ENCODE results near the gene TBL2. TPM values are rescaled to one million over a fixed set of nuclear protein-coding genes. Genes with fewer than 3 reads are reported as not detected.
"Not testable (repeated sequence)": the region's sequence is repeated elsewhere in the genome, so short reads cannot be mapped to it uniquely, and the experiment has no call there.

TBL2 gene
- total RNA-seq, 2 donors from 2014 or later = 34.7 to 43.5 TPM

DNA sequence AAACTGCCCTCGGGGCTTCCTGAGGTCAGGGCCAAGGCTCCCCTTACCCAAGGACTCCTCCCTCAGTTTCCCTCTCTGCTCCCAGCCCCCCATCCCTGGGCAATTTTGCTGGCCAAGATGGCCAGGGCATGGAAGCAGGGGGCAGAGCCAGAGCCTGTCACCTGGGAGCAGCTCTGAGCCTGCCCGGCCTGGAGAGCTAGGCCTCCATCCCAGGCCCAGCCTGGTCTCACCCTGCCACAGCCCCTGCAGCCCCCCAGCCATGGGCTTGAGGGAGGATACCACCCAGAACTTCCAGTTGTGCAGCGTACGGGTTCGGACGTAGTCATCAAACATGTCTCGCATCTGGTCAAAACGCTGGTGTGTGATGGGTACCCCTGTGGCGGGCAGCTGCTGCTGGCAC lies 17.0 kb upstream of the TBL2 start:
- Mint-ChIP-seq H3K36me3 (ENCODE audit: low read depth) (no peaks in the 10 kb centered on the region), H3K27ac (no peak overlapping the region), H3K4me1 (no peaks in the 10 kb centered on the region), H3K27me3 (peaks cover 7% of the 10 kb centered on the region), H3K4me3 (no peak overlapping the region), H3K9me3 (no peaks in the 10 kb centered on the region)
- ATAC-seq (replicated peaks) = no peak

GRCh38 chr7:73593207-73594045 lies 15.0 kb upstream of the TBL2 start:
- peaks cover 7% of the 10 kb centered on the region for H3K27me3 Mint-ChIP-seq
- no peak for ATAC-seq (replicated peaks)
- H3K36me3 Mint-ChIP-seq (ENCODE audit: low read depth) = no peaks in the 10 kb centered on the region
- H3K9me3 Mint-ChIP-seq = no peaks in the 10 kb centered on the region
- H3K4me3 Mint-ChIP-seq = no peak overlapping the region
- no peak overlapping the region for H3K27ac Mint-ChIP-seq
- no peaks in the 10 kb centered on the region for H3K4me1 Mint-ChIP-seq

- ATAC-seq (replicated peaks) = no peak
- H3K4me1 Mint-ChIP-seq = no peaks in the 10 kb centered on the region
- H3K27ac Mint-ChIP-seq = no peak overlapping the region
- H3K27me3 Mint-ChIP-seq = no peaks in the 10 kb centered on the region
- no peak overlapping the region for H3K4me3 Mint-ChIP-seq
- H3K9me3 Mint-ChIP-seq = no peaks in the 10 kb centered on the region
- H3K36me3 Mint-ChIP-seq (ENCODE audit: low read depth) = no peaks in the 10 kb centered on the region
Measured at GRCh38 chr7:73586911-73587310, 8.5 kb upstream of the TBL2 start.

GRCh38 chr7:73585196-73585595 lies 6.8 kb upstream of the TBL2 start:
- no peaks in the 10 kb centered on the region for H3K27me3 Mint-ChIP-seq
- ATAC-seq (replicated peaks) = no peak

DNA sequence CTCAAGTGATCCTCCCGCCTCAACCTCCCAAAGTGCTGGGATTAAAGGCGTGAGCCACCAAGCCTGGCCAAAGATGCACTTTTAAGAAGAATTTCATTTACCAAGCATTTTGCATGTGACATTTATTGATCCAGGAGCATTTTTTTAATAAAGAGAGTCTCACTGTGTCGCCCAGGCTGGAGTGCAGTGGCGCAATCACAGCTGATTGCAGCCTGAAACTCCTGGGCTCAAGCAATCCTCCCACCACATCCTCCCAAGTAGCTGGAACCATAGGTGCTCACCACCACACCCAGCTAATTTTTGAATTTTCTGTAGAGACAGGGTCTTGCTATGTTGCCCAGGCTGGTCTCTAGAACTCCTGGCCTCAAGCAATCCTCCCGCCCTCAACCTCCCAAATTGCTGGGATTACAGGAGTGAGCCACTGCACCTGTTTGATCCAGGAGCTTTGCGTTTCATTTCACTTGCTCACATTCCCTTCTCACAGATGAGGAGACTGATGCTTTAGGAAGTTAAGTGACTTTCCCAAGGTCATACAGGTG lies 4.4 kb upstream of the TBL2 start:
- Mint-ChIP-seq H3K9me3 (no peaks in the 10 kb centered on the region), H3K4me1 (peaks cover 7% of the 10 kb centered on the region), H3K27me3 (no peaks in the 10 kb centered on the region), H3K36me3 (ENCODE audit: low read depth) (no peaks in the 10 kb centered on the region), H3K27ac (no peak overlapping the region), H3K4me3 (no peak overlapping the region)
- ATAC-seq (replicated peaks) = no peak

More at GRCh38 chr7:73585196-73585595, 6.8 kb upstream of the TBL2 start:
- no peak overlapping the region for H3K4me3 Mint-ChIP-seq
- no peaks in the 10 kb centered on the region for H3K4me1 Mint-ChIP-seq
- no peaks in the 10 kb centered on the region for H3K9me3 Mint-ChIP-seq
- H3K36me3 Mint-ChIP-seq (ENCODE audit: low read depth) = no peaks in the 10 kb centered on the region
- H3K27ac Mint-ChIP-seq = no peak overlapping the region

DNA sequence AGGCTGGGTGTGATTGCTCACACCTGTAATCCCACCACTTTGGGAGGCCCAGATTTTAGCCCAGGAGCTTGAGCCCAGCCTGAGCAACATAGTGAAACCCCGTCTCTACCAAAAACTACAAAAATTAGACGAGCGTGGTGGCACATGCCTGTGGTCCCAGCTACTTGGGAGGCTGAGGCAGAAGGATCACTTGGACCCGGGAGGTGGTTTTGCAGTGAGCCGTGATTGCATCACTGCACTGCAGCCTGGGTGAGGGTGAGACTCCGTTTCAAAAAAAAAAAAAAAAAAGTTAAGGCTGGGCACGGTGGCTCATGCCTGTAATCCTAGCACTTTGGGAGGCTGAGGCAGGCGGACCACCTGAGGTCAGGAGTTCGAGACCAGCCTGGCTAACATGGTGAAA lies 2.6 kb upstream of the TBL2 start:
- not testable (repeated sequence) for H3K9me3 Mint-ChIP-seq; H3K27me3 Mint-ChIP-seq; H3K4me3 Mint-ChIP-seq; H3K27ac Mint-ChIP-seq; ATAC-seq (replicated peaks)
- Mint-ChIP-seq H3K4me1 (peaks cover 11% of the 10 kb centered on the region), H3K36me3 (ENCODE audit: low read depth) (peaks cover 13% of the 10 kb centered on the region)

DNA sequence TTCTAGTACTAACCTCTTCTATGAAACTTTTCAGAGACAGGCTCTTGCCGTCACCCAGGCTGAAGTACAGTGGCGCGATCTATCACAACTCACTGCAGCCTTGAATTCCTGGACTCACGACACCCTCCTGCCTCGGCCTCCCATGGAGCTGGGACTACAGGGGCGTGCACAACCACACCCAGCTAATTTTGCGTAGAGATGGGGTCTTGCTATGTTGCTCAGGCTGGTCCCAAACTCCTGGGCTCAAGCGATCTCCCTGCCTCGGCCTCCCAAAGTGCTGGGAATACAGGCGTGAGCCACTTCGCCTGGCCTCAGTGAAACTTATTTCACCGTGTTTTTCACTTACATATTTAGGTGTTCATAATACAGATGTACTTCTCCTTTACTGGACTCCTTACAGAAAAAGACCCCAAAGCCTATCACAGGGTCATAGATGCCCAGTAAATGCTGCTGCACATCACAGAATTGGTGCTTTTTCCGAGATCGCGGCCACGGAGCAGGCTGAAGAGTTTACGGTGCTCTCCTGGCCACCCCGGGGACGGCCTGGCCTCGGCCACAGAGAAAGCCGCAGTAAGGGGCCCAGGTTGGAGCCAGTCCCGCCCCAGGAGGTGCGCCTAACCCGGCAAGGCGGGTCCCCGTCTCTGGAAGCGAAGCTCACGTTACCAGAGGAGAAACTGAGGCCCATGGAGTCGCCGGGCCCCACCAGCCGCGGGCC lies 595 bp downstream of the TBL2 start:
- Mint-ChIP-seq H3K4me1 (peaks cover 11% of the 10 kb centered on the region), H3K4me3 (peak overlapping the region; percentile 95), H3K27me3 (no peaks in the 10 kb centered on the region), H3K9me3 (no peaks in the 10 kb centered on the region), H3K27ac (peak overlapping the region; percentile 94), H3K36me3 (ENCODE audit: low read depth) (peaks cover 43% of the 10 kb centered on the region)
- peak; percentile 10 for ATAC-seq (replicated peaks)

DNA sequence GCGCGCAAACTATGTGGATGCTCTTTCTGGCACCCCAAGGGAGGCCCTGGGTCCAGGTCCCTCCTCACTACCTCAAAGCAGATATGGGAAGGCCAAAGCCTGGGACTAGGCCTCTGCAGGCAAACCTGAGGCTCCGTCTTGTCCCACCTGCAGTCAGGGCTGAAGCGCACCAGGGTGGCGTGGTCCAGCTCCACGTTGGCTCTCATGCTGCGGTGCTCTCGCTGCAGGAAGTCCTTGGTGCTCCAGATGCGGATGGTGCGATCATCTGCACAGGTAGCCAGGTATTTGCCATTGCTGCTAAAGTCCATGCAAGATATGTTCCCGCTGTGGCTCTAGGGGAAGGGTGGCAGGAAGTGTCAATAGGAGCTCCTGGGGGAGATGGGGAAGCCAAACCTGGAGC lies 4.6 kb downstream of the TBL2 start:
- H3K27ac Mint-ChIP-seq = no peak overlapping the region
- H3K9me3 Mint-ChIP-seq = no peaks in the 10 kb centered on the region
- ATAC-seq (replicated peaks) = no peak

GRCh38 chr7:73573276-73573675 lies 5.1 kb downstream of the TBL2 start:
- Mint-ChIP-seq H3K27ac (no peak overlapping the region), H3K36me3 (ENCODE audit: low read depth) (peaks cover 86% of the 10 kb centered on the region)

More for the DNA sequence above, 4.6 kb downstream of the TBL2 start:
- Mint-ChIP-seq H3K36me3 (ENCODE audit: low read depth) (peaks cover 83% of the 10 kb centered on the region), H3K27me3 (no peaks in the 10 kb centered on the region), H3K4me3 (no peak overlapping the region), H3K4me1 (peaks cover 6% of the 10 kb centered on the region)

DNA sequence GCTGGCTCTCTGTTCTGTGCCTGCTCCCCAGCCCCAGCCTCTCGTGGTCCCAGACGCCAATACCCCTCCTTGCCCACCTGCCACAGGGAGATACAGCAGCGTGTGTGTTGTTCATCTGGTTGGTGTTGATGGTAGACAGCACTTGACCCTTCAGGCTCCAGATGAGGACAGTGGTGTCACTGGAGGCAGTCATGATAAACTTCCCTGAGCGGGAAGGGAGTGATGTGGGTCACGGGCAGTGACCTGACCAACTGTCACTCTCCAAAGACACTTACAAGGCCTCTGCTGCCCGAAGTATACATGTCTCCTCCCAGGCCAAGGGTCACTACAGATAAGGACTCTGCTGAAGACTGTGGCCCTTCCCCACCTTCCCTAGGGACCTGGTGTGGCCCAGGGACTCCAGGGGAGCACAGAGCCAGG lies 5.6 kb downstream of the TBL2 start:
- H3K9me3 Mint-ChIP-seq = no peaks in the 10 kb centered on the region

More at GRCh38 chr7:73573276-73573675, 5.1 kb downstream of the TBL2 start:
- H3K27me3 Mint-ChIP-seq = no peaks in the 10 kb centered on the region
- no peak for ATAC-seq (replicated peaks)
- peaks cover 5% of the 10 kb centered on the region for H3K4me1 Mint-ChIP-seq
- no peaks in the 10 kb centered on the region for H3K9me3 Mint-ChIP-seq
- H3K4me3 Mint-ChIP-seq = no peak overlapping the region

GRCh38 chr7:73570977-73571376 lies 7.4 kb downstream of the TBL2 start:
- H3K4me3 Mint-ChIP-seq = no peak overlapping the region
- H3K9me3 Mint-ChIP-seq = no peaks in the 10 kb centered on the region
- H3K27me3 Mint-ChIP-seq = no peaks in the 10 kb centered on the region
- peaks cover 16% of the 10 kb centered on the region for H3K4me1 Mint-ChIP-seq
- no peak for ATAC-seq (replicated peaks)
- no peak overlapping the region for H3K27ac Mint-ChIP-seq
- H3K36me3 Mint-ChIP-seq (ENCODE audit: low read depth) = peaks cover 73% of the 10 kb centered on the region

More for the DNA sequence above, 5.6 kb downstream of the TBL2 start:
- Mint-ChIP-seq H3K27ac (no peak overlapping the region), H3K36me3 (ENCODE audit: low read depth) (peaks cover 86% of the 10 kb centered on the region), H3K4me1 (peaks cover 10% of the 10 kb centered on the region), H3K27me3 (no peaks in the 10 kb centered on the region), H3K4me3 (no peak overlapping the region)
- ATAC-seq (replicated peaks) = no peak

GRCh38 chr7:73570521-73570920 lies 7.9 kb downstream of the TBL2 start:
- H3K4me3 Mint-ChIP-seq = no peak overlapping the region
- no peaks in the 10 kb centered on the region for H3K27me3 Mint-ChIP-seq
- H3K9me3 Mint-ChIP-seq = no peaks in the 10 kb centered on the region
- ATAC-seq (replicated peaks) = no peak
- H3K4me1 Mint-ChIP-seq = peaks cover 19% of the 10 kb centered on the region
- no peak overlapping the region for H3K27ac Mint-ChIP-seq
- H3K36me3 Mint-ChIP-seq (ENCODE audit: low read depth) = peaks cover 70% of the 10 kb centered on the region

- Mint-ChIP-seq H3K4me3 (no peak overlapping the region), H3K4me1 (peaks cover 19% of the 10 kb centered on the region), H3K36me3 (ENCODE audit: low read depth) (peaks cover 56% of the 10 kb centered on the region), H3K27ac (no peak overlapping the region), H3K27me3 (no peaks in the 10 kb centered on the region), H3K9me3 (no peaks in the 10 kb centered on the region)
- ATAC-seq (replicated peaks) = no peak
Measured at GRCh38 chr7:73569042-73569608, 9.3 kb downstream of the TBL2 start.

- Mint-ChIP-seq H3K4me1 (peaks cover 19% of the 10 kb centered on the region), H3K27ac (peak overlapping the region; percentile 52), H3K4me3 (no peak overlapping the region), H3K9me3 (no peaks in the 10 kb centered on the region), H3K36me3 (ENCODE audit: low read depth) (peaks cover 45% of the 10 kb centered on the region), H3K27me3 (no peaks in the 10 kb centered on the region)
- peak; percentile 43 for ATAC-seq (replicated peaks)
Measured at GRCh38 chr7:73567846-73568685, 10.3 kb downstream of the TBL2 start.
